HEK293 (cell line): ENCODE measurements around the gene EPHB3.

ENCODE experiments used
- KLF17 ChIP-seq: fragments of 450-650 bp; formaldehyde crosslinking; IDR thresholded peaks from 2 replicates; pipeline ENCODE4 v1.5.1; 2016; ENCODE audit warnings: missing biosample characterization, missing genetic modification characterization
- PRDM2 ChIP-seq: fragments of 450-650 bp; formaldehyde crosslinking; IDR thresholded peaks from 2 replicates; pipeline ENCODE4 v1.5.1; 2016; ENCODE audit warnings: missing biosample characterization, missing genetic modification characterization, borderline replicate concordance
- SCRT1 ChIP-seq: fragments of 450-650 bp; formaldehyde crosslinking; IDR thresholded peaks from 2 replicates; pipeline ENCODE4 v1.5.1; 2016; ENCODE audit warnings: missing biosample characterization, missing genetic modification characterization, borderline replicate concordance
- ZNF2 ChIP-seq: fragments of 450-650 bp; formaldehyde crosslinking; IDR thresholded peaks from 2 replicates; pipeline ENCODE4 v1.5.1; 2016; ENCODE audit warnings: missing biosample characterization, missing genetic modification characterization
- ZNF23 ChIP-seq: fragments of 450-650 bp; formaldehyde crosslinking; IDR thresholded peaks from 2 replicates; pipeline ENCODE4 v1.5.1; 2016; ENCODE audit warnings: missing biosample characterization, missing genetic modification characterization, borderline replicate concordance
- ZNF24 ChIP-seq: fragments of 450-650 bp; formaldehyde crosslinking; IDR thresholded peaks from 2 replicates; pipeline ENCODE4 v1.5.1; 2016; ENCODE audit warnings: missing biosample characterization, missing genetic modification characterization
- ZNF274 ChIP-seq, 2 experiments: fragments of 200-500 bp in 1 of 2; fragments of 450-650 bp in 1 of 2; sonication (Bioruptor generic) in 1 of 2; formaldehyde crosslinking in 1 of 2; IDR thresholded peaks; 2 replicates each; pipeline versions ENCODE4 v1.5.1 to v1.6.1; 2014 to 2016; ENCODE audit warnings: borderline replicate concordance in 1 of 2, inconsistent platforms in 1 of 2, low read length in 1 of 2, missing biosample characterization in 1 of 2, missing genetic modification characterization in 1 of 2
- ZNF37A ChIP-seq: fragments of 450-650 bp; IDR thresholded peaks from 2 replicates; pipeline ENCODE4 v1.5.1; 2018; ENCODE audit warnings: missing biosample characterization, missing genetic modification characterization
- ZNF416 ChIP-seq: fragments of 450-650 bp; formaldehyde crosslinking; IDR thresholded peaks from 2 replicates; pipeline ENCODE4 v1.5.1; 2016; ENCODE audit warnings: missing biosample characterization, missing genetic modification characterization
- ZNF426 ChIP-seq: fragments of 450-650 bp; formaldehyde crosslinking; IDR thresholded peaks from 2 replicates; pipeline ENCODE4 v1.5.1; 2017; ENCODE audit warnings: missing biosample characterization, missing genetic modification characterization, mild to moderate bottlenecking, inconsistent platforms, moderate library complexity
- ZNF558 ChIP-seq: fragments of 450-650 bp; formaldehyde crosslinking; IDR thresholded peaks from 2 replicates; pipeline ENCODE4 v1.5.1; 2016; ENCODE audit warnings: missing biosample characterization, missing genetic modification characterization
- ZNF596 ChIP-seq: fragments of 450-650 bp; IDR thresholded peaks from 2 replicates; pipeline ENCODE4 v1.5.0; 2018; ENCODE audit warnings: missing biosample characterization, mild to moderate bottlenecking, missing genetic modification characterization, moderate library complexity
- ZNF624 ChIP-seq: fragments of 450-650 bp; formaldehyde crosslinking; IDR thresholded peaks from 2 replicates; pipeline ENCODE4 v1.5.1; 2017; ENCODE audit warnings: missing biosample characterization, missing genetic modification characterization
- ZNF626 ChIP-seq: fragments of 450-650 bp; sonication (Bioruptor Pico); formaldehyde crosslinking; IDR thresholded peaks from 2 replicates; pipeline ENCODE4 v1.5.1; 2018; ENCODE audit warnings: missing biosample characterization, missing genetic modification characterization, inconsistent platforms
- ZNF629 ChIP-seq: fragments of 450-650 bp; formaldehyde crosslinking; IDR thresholded peaks from 2 replicates; pipeline ENCODE4 v1.5.1; 2017; ENCODE audit warnings: missing biosample characterization, missing genetic modification characterization
- TF ChIP-seq, protein P1 (sequence below): fragments of 450-650 bp; formaldehyde crosslinking; IDR thresholded peaks from 2 replicates; pipeline ENCODE4 v1.5.1; 2016; ENCODE audit warnings: missing biosample characterization, missing genetic modification characterization
- TF ChIP-seq, protein P2 (sequence below): fragments of 450-650 bp; formaldehyde crosslinking; IDR thresholded peaks from 2 replicates; pipeline ENCODE4 v1.5.1; 2016; ENCODE audit warnings: missing biosample characterization, missing genetic modification characterization
- TF ChIP-seq, protein P3 (sequence below): fragments of 450-650 bp; IDR thresholded peaks from 2 replicates; pipeline ENCODE4 v1.5.1; 2018; ENCODE audit warnings: missing biosample characterization, missing genetic modification characterization
- TF ChIP-seq, protein P4 (sequence below): fragments of 450-650 bp; formaldehyde crosslinking; IDR thresholded peaks from 2 replicates; pipeline ENCODE4 v1.5.1; 2016; ENCODE audit warnings: missing biosample characterization, missing genetic modification characterization

The EPHB3 gene

DNA sequence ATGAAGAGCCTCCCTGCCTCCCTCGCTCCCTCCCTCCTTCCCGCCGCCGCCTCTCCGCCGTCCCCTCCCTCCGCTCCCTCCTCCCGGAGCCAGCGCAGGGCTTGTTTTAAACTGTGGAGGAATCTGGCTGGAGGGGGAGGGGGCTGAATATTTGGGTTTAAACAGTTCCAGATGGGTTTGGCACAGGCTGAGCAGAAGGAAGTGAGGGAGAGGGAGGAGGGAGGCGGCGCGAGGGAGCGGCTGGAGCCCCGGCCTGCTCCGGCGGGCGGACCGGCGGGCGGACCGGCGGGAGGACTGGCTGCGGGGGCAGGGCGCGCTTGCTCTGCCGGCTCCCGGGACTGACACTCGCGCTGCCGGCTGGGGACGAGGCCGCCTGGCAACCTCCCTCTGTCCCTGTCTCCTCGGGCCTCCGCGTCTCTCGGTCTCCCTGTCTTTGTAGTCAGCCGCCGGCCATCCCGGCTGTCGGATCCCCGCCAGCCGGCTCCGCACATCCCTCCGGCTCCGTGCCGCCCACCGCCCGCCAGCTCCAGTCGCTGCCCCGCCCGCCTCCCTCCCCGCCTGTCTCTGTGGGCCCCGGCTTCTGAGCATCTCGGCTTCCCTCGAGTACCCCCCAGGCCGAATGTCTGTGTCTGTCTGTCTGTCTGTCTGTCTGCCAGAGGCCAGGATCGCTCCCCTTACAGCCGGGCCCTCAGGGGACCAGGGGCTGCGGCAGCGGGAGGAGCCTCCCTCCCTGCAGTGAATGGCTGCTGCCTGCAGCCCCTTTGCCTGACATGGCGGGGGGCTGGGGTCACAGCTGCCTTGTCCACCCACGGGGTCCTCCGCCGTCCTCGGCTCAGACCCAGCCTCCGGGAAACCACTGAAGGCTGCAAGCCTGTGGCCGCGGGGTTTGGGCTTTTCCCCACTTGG, 7.6 kb downstream of the EPHB3 start (continued):
- TF ChIP-seq PRDM2 (no peak), ZNF24 (tag by site-specific recombination) (no peak), ZNF629 (tag by site-specific recombination) (no peak), SCRT1 (tag by site-specific recombination) (no peak), ZNF626 (tag by site-specific recombination) (no peak), ZNF416 (tag by site-specific recombination) (no peak), ZNF426 (no peak), ZNF37A (tag by site-specific recombination) (no peak), KLF17 (peak; percentile 66; the same call in 1 of the 2 replicates), ZNF558 (tag by site-specific recombination) (no peak), ZNF624 (no peak), ZNF2 (tag by site-specific recombination) (no peak), ZNF596 (tag by site-specific recombination) (no peak), ZNF274 (IDR thresholded peaks at IDR 0.05; ENCODE audit: low read length) (no peak), ZNF274 (tag by site-specific recombination; IDR thresholded peaks at IDR 0.05; ENCODE audit: borderline replicate concordance) (no peak), ZNF23 (tag by site-specific recombination) (no peak)
- TF ChIP-seq, protein P1, sequence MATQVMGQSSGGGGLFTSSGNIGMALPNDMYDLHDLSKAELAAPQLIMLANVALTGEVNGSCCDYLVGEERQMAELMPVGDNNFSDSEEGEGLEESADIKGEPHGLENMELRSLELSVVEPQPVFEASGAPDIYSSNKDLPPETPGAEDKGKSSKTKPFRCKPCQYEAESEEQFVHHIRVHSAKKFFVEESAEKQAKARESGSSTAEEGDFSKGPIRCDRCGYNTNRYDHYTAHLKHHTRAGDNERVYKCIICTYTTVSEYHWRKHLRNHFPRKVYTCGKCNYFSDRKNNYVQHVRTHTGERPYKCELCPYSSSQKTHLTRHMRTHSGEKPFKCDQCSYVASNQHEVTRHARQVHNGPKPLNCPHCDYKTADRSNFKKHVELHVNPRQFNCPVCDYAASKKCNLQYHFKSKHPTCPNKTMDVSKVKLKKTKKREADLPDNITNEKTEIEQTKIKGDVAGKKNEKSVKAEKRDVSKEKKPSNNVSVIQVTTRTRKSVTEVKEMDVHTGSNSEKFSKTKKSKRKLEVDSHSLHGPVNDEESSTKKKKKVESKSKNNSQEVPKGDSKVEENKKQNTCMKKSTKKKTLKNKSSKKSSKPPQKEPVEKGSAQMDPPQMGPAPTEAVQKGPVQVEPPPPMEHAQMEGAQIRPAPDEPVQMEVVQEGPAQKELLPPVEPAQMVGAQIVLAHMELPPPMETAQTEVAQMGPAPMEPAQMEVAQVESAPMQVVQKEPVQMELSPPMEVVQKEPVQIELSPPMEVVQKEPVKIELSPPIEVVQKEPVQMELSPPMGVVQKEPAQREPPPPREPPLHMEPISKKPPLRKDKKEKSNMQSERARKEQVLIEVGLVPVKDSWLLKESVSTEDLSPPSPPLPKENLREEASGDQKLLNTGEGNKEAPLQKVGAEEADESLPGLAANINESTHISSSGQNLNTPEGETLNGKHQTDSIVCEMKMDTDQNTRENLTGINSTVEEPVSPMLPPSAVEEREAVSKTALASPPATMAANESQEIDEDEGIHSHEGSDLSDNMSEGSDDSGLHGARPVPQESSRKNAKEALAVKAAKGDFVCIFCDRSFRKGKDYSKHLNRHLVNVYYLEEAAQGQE (tag by site-specific recombination), result no peak
- TF ChIP-seq, protein P2, sequence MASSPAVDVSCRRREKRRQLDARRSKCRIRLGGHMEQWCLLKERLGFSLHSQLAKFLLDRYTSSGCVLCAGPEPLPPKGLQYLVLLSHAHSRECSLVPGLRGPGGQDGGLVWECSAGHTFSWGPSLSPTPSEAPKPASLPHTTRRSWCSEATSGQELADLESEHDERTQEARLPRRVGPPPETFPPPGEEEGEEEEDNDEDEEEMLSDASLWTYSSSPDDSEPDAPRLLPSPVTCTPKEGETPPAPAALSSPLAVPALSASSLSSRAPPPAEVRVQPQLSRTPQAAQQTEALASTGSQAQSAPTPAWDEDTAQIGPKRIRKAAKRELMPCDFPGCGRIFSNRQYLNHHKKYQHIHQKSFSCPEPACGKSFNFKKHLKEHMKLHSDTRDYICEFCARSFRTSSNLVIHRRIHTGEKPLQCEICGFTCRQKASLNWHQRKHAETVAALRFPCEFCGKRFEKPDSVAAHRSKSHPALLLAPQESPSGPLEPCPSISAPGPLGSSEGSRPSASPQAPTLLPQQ, result peak; percentile 81
- TF ChIP-seq, protein P3, sequence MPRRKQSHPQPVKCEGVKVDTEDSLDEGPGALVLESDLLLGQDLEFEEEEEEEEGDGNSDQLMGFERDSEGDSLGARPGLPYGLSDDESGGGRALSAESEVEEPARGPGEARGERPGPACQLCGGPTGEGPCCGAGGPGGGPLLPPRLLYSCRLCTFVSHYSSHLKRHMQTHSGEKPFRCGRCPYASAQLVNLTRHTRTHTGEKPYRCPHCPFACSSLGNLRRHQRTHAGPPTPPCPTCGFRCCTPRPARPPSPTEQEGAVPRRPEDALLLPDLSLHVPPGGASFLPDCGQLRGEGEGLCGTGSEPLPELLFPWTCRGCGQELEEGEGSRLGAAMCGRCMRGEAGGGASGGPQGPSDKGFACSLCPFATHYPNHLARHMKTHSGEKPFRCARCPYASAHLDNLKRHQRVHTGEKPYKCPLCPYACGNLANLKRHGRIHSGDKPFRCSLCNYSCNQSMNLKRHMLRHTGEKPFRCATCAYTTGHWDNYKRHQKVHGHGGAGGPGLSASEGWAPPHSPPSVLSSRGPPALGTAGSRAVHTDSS (tag by site-specific recombination), result no peak
- TF ChIP-seq, protein P4, sequence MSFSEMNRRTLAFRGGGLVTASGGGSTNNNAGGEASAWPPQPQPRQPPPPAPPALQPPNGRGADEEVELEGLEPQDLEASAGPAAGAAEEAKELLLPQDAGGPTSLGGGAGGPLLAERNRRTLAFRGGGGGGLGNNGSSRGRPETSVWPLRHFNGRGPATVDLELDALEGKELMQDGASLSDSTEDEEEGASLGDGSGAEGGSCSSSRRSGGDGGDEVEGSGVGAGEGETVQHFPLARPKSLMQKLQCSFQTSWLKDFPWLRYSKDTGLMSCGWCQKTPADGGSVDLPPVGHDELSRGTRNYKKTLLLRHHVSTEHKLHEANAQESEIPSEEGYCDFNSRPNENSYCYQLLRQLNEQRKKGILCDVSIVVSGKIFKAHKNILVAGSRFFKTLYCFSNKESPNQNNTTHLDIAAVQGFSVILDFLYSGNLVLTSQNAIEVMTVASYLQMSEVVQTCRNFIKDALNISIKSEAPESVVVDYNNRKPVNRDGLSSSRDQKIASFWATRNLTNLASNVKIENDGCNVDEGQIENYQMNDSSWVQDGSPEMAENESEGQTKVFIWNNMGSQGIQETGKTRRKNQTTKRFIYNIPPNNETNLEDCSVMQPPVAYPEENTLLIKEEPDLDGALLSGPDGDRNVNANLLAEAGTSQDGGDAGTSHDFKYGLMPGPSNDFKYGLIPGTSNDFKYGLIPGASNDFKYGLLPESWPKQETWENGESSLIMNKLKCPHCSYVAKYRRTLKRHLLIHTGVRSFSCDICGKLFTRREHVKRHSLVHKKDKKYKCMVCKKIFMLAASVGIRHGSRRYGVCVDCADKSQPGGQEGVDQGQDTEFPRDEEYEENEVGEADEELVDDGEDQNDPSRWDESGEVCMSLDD (tag by site-specific recombination), result no peak
